GM12875 (cell line): ENCODE data around the gene SUN1.

ENCODE experiments used
- H3K4me3 ChIP-seq: one replicate; pipeline ENCODE4 v1.5.1; 2011; ENCODE audit warnings: low read depth, low read length, control low read depth
- TF ChIP-seq, protein P1 (sequence below): IDR thresholded peaks from 2 replicates; pipeline ENCODE4 v1.5.1; 2011; ENCODE audit warnings: low read depth, mild to moderate bottlenecking, control low read depth, inconsistent platforms, low read length, moderate library complexity, borderline replicate concordance; ENCODE audit not compliant: insufficient read depth

Gene SUN1

GRCh38 chr7:909358-910329, 77.4 kb downstream of the SUN1 start:
- no peak overlapping the region for H3K4me3 ChIP-seq

DNA sequence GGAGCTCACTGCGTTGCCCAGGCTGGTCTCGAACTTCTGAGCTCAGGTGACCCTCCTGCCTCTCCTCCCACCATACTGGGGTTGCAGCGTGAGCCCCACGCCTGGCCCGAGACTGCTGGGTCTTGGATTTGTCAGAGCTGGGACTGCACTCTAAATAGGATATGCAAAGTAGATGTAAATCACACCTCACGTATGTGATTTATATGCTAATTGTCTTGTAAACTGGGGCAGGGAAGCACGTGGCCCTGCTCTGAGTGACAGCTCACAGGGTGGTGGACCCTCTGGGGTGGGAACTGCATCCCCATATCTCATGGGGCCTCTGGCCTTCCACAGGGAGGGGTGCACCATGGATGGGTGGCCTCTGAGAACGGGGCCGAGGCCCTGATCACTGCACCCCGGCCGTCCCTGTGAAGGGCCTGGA, 78.2 kb downstream of the SUN1 start:
- no peak overlapping the region for H3K4me3 ChIP-seq
- TF ChIP-seq, protein P1, sequence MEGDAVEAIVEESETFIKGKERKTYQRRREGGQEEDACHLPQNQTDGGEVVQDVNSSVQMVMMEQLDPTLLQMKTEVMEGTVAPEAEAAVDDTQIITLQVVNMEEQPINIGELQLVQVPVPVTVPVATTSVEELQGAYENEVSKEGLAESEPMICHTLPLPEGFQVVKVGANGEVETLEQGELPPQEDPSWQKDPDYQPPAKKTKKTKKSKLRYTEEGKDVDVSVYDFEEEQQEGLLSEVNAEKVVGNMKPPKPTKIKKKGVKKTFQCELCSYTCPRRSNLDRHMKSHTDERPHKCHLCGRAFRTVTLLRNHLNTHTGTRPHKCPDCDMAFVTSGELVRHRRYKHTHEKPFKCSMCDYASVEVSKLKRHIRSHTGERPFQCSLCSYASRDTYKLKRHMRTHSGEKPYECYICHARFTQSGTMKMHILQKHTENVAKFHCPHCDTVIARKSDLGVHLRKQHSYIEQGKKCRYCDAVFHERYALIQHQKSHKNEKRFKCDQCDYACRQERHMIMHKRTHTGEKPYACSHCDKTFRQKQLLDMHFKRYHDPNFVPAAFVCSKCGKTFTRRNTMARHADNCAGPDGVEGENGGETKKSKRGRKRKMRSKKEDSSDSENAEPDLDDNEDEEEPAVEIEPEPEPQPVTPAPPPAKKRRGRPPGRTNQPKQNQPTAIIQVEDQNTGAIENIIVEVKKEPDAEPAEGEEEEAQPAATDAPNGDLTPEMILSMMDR = no peak

More at GRCh38 chr7:909358-910329, 77.4 kb downstream of the SUN1 start:
- TF ChIP-seq, protein P1 = no peak

GRCh38 chr7:910931-911431, 78.7 kb downstream of the SUN1 start:
- no peak overlapping the region for H3K4me3 ChIP-seq
- TF ChIP-seq, protein P1 = no peak

- H3K4me3 ChIP-seq = no peak overlapping the region
- TF ChIP-seq, protein P1 = no peak
Observed at GRCh38 chr7:911791-912480, 79.7 kb downstream of the SUN1 start.

GRCh38 chr7:913736-914520, 81.7 kb downstream of the SUN1 start:
- H3K4me3 ChIP-seq = no peak overlapping the region
- TF ChIP-seq, protein P1 = no peak

DNA sequence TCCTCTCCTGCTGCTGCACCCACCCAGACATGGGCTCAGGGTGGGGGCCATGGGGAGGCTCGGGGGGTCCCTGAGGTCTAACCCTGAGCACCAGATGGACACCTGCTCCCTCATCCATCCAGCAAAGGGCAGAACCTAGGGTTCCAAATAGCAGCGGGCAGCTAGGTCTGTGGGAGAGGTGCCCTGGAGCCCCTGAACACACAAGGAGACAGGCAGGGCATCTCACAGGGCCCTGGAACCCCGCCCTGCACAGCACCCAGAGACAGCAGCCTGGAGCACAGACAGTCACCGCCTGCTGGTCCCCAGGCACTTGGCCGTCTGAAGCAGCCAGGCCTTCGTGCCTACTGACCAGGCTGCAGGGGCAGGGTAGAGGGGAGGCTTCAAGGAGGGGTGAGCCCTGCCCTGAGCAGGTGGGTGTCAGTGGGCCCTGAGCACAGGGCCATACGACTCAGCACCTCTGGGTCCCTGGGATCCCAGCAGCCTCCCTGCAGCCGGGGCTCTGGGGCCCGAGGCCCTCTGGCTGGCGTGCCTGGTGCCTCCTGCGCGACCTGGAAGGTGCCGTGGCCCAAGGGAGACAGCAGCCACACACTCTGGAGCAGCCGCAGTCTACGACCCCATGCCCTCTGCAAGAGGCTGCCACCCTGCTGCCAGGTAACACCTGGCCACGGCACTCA, 82.4 kb downstream of the SUN1 start:
- TF ChIP-seq, protein P1 = no peak
- no peak overlapping the region for H3K4me3 ChIP-seq
